GM19395 (cell line): ENCODE data around the gene RNF130.

ENCODE experiments used
- ATAC-seq: cut with Tn5 transposase; IDR thresholded peaks from one replicate; pipeline ENCODE4 v1.9.1; 2021; ENCODE audit warnings: mild to moderate bottlenecking, moderate library complexity; ENCODE audit not compliant: unreplicated experiment

RNF130 gene

DNA sequence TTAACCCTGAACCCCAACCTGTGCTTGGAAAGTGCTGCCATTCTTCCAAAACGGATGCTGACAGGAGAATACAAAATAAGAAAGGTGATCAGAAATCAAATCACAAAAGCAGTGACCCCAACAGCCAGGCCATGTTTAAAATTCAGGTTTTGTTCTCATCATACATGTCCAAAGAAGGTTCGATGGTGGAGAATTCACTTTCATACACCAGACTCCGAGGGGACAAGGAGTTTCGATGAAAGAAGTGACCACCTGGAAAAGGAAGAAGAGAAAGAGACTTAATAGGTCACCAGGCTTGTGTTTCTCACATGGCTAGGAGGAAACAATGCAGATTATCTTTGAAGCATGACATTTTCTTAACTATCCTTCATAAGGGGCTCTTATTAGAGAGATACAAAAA lies 151.4 kb downstream of the RNF130 start:
- ATAC-seq = no peak

DNA sequence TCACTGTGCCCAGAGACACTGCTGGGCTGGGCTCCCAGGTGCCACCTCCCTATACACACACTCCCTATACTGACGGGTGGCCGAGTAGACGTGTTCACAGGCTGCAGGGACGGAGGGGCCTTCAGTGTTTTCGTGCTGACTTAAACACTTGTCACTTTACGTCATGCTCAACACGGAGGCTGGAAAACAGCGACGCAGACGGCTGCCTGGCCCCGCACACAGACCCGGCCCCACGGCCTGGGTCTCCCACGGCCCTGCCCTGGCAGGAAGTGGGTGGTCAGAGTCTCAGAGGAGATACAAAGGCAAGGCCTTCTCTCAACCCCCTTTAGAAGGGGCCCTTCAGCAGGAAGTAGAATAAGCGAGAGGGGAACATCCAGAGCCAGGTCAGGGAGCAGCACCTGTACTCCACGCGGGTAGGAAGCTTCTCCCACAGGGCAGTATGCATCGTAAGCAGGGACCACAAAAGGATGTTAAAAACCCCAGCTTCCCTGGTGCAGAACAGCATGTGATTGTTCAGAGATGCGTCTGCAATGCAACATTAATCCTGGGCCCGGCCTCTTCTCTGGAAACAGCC lies 152.0 kb downstream of the RNF130 start:
- no peak for ATAC-seq

DNA sequence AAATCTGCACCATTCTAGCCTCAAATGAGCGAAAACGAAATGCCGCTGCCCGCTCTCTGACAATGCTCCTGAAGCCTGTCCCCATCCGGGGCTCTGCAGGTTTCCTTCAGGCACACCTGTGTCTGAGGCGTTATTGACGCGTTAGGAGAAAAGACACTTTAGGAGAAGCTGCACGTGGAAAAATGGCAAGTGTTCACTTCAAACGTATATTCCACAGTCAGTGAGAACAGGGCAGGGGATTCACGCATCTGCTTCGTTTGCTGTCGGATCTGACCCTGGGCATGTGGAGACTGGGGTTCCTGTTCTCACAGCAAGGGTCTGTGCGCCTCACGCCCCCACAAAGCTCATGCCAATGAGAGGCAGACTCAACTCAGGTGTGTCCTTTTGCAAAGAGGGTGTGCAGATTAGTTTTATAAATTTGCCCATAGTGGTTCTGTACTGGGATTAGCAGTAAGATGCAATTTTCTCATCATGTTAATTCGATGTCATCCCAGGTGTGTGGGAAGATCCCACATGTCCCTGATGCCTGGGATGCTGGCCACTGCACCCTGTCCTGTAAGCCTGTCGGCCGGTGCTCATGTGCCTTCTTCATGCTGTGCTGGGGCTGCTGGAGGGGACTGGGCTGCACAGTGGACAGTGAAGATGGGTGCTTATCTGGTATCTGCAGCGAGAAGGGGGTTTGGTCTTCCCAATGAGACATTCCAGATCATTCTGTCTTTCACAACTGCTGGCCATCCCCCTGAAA lies 152.6 kb downstream of the RNF130 start:
- ATAC-seq = no peak

DNA sequence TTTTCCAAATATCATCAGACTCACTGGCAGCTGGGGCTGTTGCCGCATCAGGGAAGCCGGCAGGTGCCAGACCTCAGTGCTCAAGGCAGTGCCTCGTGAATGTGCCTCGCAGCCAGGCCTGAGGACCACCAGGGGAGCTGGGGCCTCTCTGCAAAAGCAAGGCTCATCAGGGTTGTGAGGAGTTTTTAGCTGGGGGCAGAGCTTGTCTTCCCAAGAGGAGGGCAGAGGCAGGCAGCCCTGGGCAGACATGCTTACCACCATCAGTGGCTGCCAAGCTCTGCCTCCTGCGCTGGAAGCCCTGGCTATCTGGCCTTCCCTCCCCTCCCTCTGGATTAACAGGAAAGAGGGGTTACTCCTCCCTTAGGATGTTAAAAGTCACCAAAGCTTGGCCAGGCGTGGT lies 155.0 kb downstream of the RNF130 start:
- no peak for ATAC-seq

DNA sequence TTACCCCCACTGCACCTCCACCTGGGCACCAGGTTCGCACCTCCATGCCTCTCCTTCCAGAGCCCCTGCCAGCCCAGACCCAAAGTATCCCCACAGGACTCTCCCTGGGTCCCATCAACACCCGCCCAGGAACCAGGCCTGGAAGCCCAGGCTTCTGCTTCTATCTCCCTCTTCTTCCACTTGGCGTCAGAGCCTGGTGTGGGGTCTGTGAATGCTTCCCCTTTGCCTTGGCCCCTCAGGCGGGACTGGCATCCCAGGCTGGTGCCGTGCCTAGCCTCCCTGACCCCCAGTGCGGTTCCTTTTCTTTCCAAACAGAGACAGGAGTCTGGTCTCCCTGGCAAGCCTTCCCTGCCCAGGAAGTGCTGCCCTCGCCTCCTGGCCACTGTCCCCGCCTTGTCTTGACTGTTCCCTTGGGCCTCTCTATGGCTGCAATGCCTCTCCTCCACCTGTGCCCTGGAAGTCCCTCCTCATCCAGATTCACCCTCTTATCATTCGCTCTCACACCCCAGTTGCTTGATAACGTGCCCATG lies 156.1 kb downstream of the RNF130 start:
- ATAC-seq = no peak

DNA sequence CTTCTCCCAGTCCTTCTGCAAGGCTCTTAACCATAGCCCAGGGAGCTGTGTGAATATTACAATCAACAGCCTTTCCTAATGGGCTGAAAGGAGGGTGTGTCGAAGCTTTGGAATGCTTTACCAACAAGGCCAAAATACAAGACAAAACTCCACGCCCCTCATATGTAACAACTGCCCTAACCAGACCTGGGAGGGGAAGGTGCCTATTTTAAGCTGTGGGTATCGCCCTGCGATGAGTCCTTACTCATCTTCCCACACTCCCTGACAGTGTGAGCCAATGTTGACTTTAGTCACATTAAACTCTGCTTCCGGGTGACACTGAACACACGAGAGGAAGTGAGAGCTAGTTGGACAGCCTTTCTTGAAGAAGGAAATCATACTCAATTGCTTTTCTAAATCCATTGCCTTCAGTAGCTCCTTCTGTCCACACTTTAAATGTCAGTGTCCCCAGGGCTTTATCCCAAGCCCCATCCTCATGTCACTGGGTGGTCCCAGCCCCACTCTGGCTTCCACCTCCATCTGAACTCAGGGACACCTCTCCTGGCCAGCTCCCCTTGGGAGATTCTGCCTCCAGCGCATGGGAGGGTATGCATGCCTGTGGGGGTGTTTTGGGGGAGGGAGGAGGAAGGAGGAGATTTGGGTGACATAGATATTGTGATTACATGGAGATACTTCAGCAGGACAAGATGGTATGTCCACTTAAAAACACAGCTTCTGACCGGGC lies 157.4 kb downstream of the RNF130 start:
- ATAC-seq = no peak

DNA sequence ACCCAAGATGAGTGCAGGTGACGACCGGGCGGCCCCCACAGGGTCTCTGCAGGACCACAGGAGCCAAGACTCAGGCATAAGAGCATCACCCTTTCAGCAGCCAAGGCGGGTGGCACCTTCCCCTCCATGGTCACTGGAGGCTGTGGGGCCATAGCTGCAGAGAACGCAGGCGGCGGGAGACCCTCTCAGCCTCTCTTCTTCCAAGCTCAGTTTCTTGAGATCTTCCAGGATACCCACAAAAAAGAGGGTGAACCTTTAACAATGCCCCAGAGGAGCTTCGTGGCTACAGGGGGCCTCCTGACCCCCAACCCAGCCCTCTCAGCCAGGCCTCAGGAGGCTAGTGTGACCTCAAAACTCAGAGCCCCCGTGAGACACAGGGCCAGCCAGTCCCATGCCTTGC lies 158.1 kb downstream of the RNF130 start:
- ATAC-seq = no peak

DNA sequence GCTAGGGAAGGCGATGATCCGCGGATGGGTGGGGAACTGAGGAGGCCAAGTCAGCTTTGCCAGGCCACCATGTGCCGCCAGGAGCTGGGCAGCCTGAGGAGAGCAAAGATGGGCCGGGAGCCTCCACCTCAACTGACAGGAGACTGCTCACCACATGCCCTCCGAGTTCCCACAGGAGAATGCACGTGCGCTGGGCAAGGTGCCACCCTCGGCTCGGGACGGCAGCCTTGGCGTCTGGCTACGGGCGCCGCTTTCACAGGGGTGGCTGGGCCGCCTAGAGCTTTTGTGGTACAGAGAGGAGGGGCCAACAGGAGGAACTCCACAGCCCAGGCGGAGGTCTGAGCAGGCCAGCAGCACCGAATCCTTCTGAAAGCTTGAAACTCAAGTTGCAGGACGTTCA lies 158.6 kb downstream of the RNF130 start:
- no peak for ATAC-seq

DNA sequence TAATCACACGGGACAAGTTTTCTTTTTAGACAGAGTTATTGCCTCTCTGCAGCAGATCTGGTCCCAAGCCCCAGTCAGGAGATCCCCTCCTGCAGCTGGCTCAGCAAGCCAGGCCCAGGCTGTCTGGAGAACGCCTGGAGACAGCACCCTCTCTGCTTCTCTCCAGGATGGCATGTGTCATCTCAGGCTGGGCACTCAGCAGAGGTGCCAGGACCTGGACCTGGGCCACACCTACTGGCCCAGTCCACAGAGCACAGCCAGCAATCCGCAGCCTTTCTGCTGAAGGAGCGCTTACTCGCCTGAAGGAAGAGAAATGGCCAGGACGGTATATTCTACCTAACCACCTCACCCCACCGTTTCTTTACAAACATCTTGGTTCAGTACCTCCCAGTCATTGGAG lies 159.2 kb downstream of the RNF130 start:
- ATAC-seq = no peak

DNA sequence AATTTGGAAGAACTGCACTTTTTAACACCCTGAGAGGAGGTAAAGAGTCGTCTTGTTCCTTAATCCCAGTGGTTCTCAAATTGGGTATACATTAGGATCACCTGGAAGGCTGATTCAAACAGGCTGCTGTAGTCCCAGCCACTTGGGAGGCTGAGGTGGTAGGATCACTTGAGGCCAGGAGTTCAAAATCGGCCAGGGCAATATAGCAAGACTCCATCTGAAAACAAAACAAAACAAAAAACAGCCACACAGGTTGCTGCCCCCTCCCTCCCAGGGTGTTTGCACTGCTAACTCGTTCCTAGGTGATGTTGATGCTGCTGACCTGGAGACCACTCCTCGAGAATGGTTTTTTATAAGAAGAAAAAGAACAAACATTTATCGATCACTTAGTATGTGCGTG lies 162.3 kb downstream of the RNF130 start:
- ATAC-seq = no peak

DNA sequence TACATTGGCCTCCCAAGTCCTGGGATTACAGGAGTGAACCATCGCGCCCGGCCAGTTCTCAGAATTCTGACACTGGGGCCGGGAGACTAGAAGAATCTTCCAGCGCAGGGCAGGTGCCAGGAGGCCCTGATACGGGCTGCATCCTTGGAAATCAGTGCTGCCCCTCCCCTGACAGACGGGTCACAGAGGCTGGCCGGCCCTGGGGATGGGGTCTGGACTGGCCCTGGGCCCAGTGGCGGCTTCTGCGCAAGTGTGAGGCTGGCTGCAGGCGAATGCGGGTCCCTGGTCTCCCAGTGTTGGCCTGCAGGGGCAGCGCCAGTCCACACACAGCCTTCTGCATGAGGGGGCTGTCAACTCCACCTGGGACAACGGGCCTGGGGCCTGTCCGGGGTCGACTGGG lies 163.0 kb downstream of the RNF130 start:
- ATAC-seq = no peak

DNA sequence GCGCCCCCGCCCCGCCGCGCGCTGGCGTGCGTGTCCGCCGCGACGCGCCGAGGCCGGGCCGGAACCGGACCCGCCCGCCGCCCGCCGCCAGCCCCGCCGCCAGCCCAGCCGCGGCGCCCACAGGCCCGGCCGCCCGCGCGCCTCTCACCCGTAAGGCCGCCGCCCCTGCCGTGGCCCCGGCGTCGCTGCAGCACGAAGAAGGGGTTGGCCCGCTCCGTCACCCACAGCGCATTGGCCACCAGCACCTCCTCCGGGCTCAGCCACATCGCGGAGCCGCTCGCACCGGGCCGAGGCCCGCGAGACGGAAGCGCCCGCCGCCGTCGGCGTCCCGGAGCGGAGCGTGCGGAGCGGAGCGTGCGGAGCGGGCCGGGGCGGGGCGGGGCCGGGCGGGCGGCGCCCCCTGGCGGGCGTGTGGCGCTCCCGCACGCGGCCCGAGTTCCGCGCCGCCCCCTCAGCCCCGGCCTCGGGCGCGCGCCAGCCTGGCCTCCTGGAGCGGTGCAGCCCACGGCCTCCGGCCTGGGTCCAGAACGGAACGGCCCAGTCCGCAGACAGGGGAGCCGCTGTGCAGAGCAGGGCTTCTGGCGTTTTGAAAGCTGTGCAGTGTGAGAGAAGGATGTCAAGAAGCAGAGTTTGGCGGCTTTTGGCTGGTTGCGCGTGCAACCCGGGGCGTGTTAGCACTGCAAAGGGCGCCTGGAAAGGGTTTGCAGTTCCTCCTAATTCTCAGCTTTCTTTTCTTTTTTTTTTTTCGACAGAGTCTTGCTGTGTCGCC lies 163.8 kb downstream of the RNF130 start, which contains the start of gene TBC1D9B:
Gene TBC1D9B, minus strand, starts transcription at position 342 of the 769 bp plus-strand sequence. Its CDS starts 76 bp downstream, at position 266.
- peak; percentile 83 for ATAC-seq

DNA sequence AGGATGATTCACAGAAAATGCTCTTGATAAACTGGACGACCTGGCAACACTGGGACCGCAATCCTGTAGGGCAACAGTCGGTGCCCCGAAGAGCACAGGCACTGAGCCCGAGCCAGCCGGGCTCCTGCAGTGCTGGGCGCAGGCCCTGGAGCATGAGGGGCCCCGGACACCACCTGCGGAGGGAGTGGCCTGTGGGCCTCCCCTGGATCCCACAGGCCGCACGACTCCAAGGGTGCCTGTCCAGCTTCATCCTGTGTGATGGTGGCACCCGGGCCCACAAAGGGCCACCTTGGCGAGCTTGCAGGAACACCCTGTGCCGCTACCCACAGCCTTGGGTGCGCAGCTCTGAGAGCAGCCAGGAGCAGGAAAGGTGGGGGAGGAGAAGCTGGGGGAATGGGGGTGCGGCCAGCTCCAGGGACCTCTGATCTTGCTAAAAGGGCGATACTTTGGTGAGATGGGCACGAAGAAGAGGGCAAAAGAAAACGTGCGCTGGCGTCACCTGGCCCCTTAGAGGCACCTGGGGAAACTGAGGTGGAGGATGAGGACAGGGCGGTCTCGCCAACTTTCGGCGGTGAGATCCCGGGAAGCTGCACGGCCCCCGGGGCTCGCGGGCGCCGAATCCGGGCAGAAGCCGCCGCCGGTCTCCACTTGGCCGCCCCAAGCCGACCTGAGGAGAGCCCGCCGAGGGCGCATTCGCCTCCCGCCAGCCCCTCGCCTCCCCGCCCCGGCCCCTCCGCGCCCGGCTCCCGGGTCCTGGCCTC lies 164.6 kb downstream of the RNF130 start:
- peak; percentile 39 for ATAC-seq

DNA sequence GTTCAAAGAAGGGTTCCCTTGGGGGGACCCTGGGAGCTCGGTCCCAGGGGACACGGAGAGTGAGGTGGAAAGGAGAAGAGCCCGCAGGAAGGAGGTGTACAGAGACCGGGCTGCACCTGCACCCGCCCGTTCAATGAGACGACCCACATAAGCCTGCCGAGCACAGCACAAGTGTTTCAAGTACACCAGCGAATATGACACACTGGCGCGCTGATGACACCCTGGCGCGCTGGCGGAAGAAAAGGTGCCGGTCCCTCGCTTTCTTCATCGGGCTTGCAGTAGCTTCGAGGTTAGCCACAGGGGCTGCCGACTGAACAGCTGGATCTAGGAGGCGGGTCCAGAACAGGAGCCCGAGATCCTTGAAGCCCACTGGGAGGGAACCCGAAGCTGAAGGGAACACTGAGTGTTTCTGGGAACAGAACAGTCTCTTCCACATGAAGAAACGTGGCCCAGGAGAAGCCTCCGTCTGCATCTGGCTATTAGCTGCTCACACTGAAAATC lies 165.2 kb downstream of the RNF130 start:
- no peak for ATAC-seq

DNA sequence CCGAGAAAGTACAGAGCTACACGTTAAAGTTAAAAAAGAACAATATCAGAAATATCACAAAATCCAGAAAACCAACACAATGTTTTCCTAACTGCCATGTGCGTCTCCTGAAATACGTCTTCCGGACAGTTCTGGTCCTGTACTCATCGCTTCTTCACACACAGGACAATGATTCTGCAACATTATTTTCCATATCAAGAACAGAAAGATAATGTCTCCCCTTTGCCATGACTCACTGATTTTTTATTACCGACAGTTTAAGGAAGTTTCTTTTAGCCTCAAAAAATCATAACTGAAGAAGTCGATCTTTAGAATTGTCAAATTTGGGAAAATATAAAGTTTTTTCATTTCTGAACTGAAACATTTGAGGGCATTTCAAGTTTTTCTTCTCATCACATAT lies 166.4 kb downstream of the RNF130 start:
- no peak for ATAC-seq
